ENCODE results near the gene SLC25A15.

The SLC25A15 gene

DNA sequence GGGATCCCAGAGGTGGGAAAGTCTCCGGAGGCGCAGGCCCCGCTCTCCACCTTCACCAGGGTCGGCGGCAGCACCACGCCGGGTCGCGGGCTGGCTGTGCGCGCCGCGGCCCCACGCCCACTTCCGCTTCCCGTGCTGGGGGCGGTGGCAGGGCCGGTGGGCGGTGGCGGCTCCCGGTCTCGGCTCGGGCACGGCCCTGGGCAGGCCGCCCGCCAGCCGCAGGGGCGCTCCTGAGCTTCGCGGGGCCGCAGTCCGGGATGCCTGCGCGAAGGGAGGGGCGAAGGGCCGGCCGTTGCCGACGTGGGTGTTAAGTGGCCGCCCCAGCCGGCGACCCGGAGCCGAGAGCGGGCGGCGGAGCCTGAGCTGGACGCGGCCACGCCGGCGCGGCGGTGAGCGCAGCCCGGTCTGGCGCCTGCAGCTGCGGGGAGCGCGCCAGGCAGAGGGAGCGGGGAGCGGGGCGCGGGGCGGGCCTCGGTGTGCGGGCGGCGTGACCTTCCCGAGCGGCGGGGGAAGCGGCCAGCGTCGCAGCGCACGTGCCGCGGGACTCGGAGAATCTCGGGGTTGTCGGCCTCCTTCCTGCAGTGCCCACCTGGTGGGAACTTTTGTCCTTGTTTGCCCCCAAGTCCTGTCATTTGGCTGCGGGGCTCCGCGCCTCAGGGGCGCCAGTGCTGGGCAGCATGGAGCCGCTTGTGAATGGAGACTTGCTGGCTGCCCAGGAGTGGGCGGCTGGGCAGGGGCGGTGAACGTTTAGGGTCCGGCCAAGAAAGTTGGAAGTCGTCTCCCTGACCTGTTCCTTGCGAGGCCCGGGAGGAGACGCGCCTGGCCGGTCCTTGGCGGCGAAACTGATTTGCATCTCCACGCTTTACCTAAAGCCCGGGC is at the start of gene SLC25A15:
SLC25A15 (plus strand) TSS at position 337 of the 879 bp plus-strand sequence. CDS start 3,616 bp downstream, outside the sequence.
- H3K27me3 Mint-ChIP-seq (ENCODE audit: low read depth): no peaks in the 10 kb centered on the region
- H3K27ac Mint-ChIP-seq: peak within 1 kb of the TSS; percentile 92 to 98 (median 97)
- H3K9me3 Mint-ChIP-seq: no peaks in the 10 kb centered on the region
- H3K4me3 Mint-ChIP-seq: peak within 1 kb of the TSS; percentile 84 to 91 (median 89)
- H3K36me3 Mint-ChIP-seq (ENCODE audit: low read depth): peaks cover 6% of the 10 kb centered on the region
- H3K4me1 Mint-ChIP-seq: no peaks in the 10 kb centered on the region
- TF ChIP-seq, protein P1, sequence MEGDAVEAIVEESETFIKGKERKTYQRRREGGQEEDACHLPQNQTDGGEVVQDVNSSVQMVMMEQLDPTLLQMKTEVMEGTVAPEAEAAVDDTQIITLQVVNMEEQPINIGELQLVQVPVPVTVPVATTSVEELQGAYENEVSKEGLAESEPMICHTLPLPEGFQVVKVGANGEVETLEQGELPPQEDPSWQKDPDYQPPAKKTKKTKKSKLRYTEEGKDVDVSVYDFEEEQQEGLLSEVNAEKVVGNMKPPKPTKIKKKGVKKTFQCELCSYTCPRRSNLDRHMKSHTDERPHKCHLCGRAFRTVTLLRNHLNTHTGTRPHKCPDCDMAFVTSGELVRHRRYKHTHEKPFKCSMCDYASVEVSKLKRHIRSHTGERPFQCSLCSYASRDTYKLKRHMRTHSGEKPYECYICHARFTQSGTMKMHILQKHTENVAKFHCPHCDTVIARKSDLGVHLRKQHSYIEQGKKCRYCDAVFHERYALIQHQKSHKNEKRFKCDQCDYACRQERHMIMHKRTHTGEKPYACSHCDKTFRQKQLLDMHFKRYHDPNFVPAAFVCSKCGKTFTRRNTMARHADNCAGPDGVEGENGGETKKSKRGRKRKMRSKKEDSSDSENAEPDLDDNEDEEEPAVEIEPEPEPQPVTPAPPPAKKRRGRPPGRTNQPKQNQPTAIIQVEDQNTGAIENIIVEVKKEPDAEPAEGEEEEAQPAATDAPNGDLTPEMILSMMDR (IDR thresholded peaks at IDR 0.05; ENCODE audit: unreplicated experiment in 3 of 3): peak; percentile 34 to 47 (median 37)

- H3K27ac Mint-ChIP-seq: no peak overlapping the region
- H3K4me1 Mint-ChIP-seq: no peaks in the 10 kb centered on the region
- TF ChIP-seq, protein P1 (IDR thresholded peaks at IDR 0.05; ENCODE audit: unreplicated experiment in 3 of 3): no peak
- H3K27me3 Mint-ChIP-seq (ENCODE audit: low read depth): no peaks in the 10 kb centered on the region
- H3K36me3 Mint-ChIP-seq (ENCODE audit: low read depth): peaks cover 29% of the 10 kb centered on the region
- H3K9me3 Mint-ChIP-seq: no peaks in the 10 kb centered on the region
- no peak overlapping the region for H3K4me3 Mint-ChIP-seq
Observed at GRCh38 chr13:40749327-40749726, 40.1 kb upstream of the SLC25A15 start.

GRCh38 chr13:40755082-40755700 is 34.2 kb upstream of the SLC25A15 start:
- no peak overlapping the region for H3K4me3 Mint-ChIP-seq
- no peaks in the 10 kb centered on the region for H3K27me3 Mint-ChIP-seq (ENCODE audit: low read depth)
- H3K27ac Mint-ChIP-seq: peak overlapping the region in 1 of 3 experiments; percentile 23
- H3K9me3 Mint-ChIP-seq: no peaks in the 10 kb centered on the region
- H3K36me3 Mint-ChIP-seq (ENCODE audit: low read depth): peaks cover 56% of the 10 kb centered on the region
- no peaks in the 10 kb centered on the region for H3K4me1 Mint-ChIP-seq
- TF ChIP-seq, protein P1 (IDR thresholded peaks at IDR 0.05; ENCODE audit: unreplicated experiment in 3 of 3): no peak

DNA sequence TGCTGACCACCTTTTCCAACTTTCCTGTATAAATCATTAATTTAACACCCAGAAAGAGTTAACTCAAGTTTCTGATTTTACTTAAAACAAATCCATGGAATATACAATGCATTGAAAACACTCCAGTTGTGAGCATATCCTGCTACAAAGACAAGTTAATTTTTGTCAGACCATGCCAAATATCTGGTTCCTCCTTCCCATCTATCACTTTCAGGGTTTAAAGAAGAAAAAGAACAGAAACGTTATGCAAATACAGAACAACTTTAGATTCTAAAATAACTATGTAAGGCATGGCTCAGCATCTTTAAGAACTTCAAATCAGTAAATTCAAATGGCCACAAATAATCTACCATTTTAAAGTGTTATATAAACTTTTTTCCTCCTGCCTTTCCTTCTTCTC is 33.4 kb upstream of the SLC25A15 start:
- no peak overlapping the region for H3K4me3 Mint-ChIP-seq
- TF ChIP-seq, protein P1 (IDR thresholded peaks at IDR 0.05; ENCODE audit: unreplicated experiment in 3 of 3): no peak
- no peaks in the 10 kb centered on the region for H3K27me3 Mint-ChIP-seq (ENCODE audit: low read depth)
- H3K4me1 Mint-ChIP-seq: no peaks in the 10 kb centered on the region
- peaks cover 56% of the 10 kb centered on the region for H3K36me3 Mint-ChIP-seq (ENCODE audit: low read depth)
- no peaks in the 10 kb centered on the region for H3K9me3 Mint-ChIP-seq
- H3K27ac Mint-ChIP-seq: peak overlapping the region in 2 of 3 experiments; percentile 70 to 80

GRCh38 chr13:40758811-40759210 is 30.6 kb upstream of the SLC25A15 start:
- H3K4me1 Mint-ChIP-seq: no peaks in the 10 kb centered on the region

More at GRCh38 chr13:40758811-40759210, 30.6 kb upstream of the SLC25A15 start:
- no peaks in the 10 kb centered on the region for H3K9me3 Mint-ChIP-seq
- H3K36me3 Mint-ChIP-seq (ENCODE audit: low read depth): peaks cover 38% of the 10 kb centered on the region
- TF ChIP-seq, protein P1 (IDR thresholded peaks at IDR 0.05; ENCODE audit: unreplicated experiment in 3 of 3): no peak
- no peaks in the 10 kb centered on the region for H3K27me3 Mint-ChIP-seq (ENCODE audit: low read depth)
- no peak overlapping the region for H3K27ac Mint-ChIP-seq
- no peak overlapping the region for H3K4me3 Mint-ChIP-seq

All from nephron (organoid).